ENCODE measurements around the gene TSPAN4. TPM values are rescaled to one million over a fixed set of nuclear protein-coding genes. Genes with fewer than 3 reads are reported as not detected.
A peak's percentile ranks its signal among the peaks of the same experiment; 100 is the strongest.

Gene TSPAN4
- total and polyA plus RNA-seq, 2 of the 13 experiments (the other 11 are each of a cell fraction or from before 2014, with no cell fraction given) = 31.7 to 68.3 TPM

GRCh38 chr11:811446-812245 lies 31.0 kb upstream of the TSPAN4 start:
- POLR2A ChIA-PET = interaction anchor here (0.8 to 1.9 kb wide), 4 partner anchors 8 to 141 kb away, joined by 3 to 14 read pairs (median 6); partner anchors contain the start of gene PNPLA2
- peaks cover 19 to 27% of the 10 kb centered on the region in 2 experiments for H3K36me3 ChIP-seq (replicated peaks in 1 of 2; ENCODE audit: control insufficient read depth in 1 of 2, insufficient read depth in 2 of 2, low read length in 2 of 2)

More at GRCh38 chr11:811446-812245, 31.0 kb upstream of the TSPAN4 start:
- peak overlapping the region; percentile 95 for H3K27ac ChIP-seq (ENCODE audit: extremely low read length, insufficient read depth, low read length)
- peak overlapping the region; percentile 97 to 100 (median 99); a peak in 5 of 6 replicates for H3K4me3 ChIP-seq (replicated peaks in 1 of 3; ENCODE audit: insufficient read depth in 1 of 3, low read depth in 2 of 3, low read length in 3 of 3)
- no peaks in the 10 kb centered on the region; a peak in 1 of 5 replicates for H3K27me3 ChIP-seq (ENCODE audit: control insufficient read depth in 1 of 2, insufficient read depth in 2 of 2, low read length in 2 of 2)
- no peaks in the 10 kb centered on the region for H3K9me3 ChIP-seq (ENCODE audit: low read length)
- CTCF ChIA-PET (ENCODE audit: low intra/inter-chr PET ratio, low total read pairs) = no interaction called here
- peak overlapping the region; percentile 93 for H3K4me2 ChIP-seq (ENCODE audit: low read depth, low read length)
- DNase-seq (ENCODE audit: low spot score) = no peak
- TF ChIP-seq CTCF (CRISPR knock-in tag; IDR thresholded peaks at IDR 0.05) (peak; percentile 49), STAG1 (CRISPR knock-in tag; IDR thresholded peaks at IDR 0.05) (peak; percentile 23; the same call in 1 of the 2 replicates), ZNF17 (CRISPR knock-in tag; IDR thresholded peaks at IDR 0.05) (no peak), XRCC5 (optimal IDR thresholded peaks at IDR 0.05; ENCODE audit: low read length) (peak; percentile 11), KLF15 (CRISPR knock-in tag; IDR thresholded peaks at IDR 0.05; ENCODE audit: borderline replicate concordance) (no peak), CREM (IDR thresholded peaks at IDR 0.05) (no peak), CREM (CRISPR knock-in tag; IDR thresholded peaks at IDR 0.05) (no peak), ZNF841 (CRISPR knock-in tag; IDR thresholded peaks at IDR 0.05; ENCODE audit: borderline replicate concordance) (no peak), HNRNPL (IDR thresholded peaks at IDR 0.05; ENCODE audit: low read depth, low read length) (0 out of 2 replicates have a peak, but pooled peaks have one; percentile 51), RBFOX2 (IDR thresholded peaks at IDR 0.05; ENCODE audit: low read depth, low read length) (peak; percentile 21; the same call in 1 of the 2 replicates), DNMT1 (CRISPR knock-in tag; IDR thresholded peaks at IDR 0.05) (no peak), MAZ (IDR thresholded peaks at IDR 0.05; ENCODE audit: borderline replicate concordance, low read depth, low read length) (no peak), MAZ (CRISPR knock-in tag; IDR thresholded peaks at IDR 0.05; ENCODE audit: low read depth) (0 out of 2 replicates have a peak, but pooled peaks have one; percentile 32), UBTF (CRISPR knock-in tag; IDR thresholded peaks at IDR 0.05) (0 out of 2 replicates have a peak, but pooled peaks have one; percentile 24)
- no TSS peak for BruUV-seq (replicated peaks)
- no peak for FAIRE-seq
- in situ Hi-C loops (cut with HindIII; ENCODE audit: extremely low pct_ligation_motif_present, low pct_unique_long_range_greater_than_20kb) (no loop called here), intact Hi-C loops (cut with micrococcal nuclease; ENCODE audit: unreplicated experiment) (no loop called here)
- H3K79me2 ChIP-seq (ENCODE audit: insufficient read depth, low read length) = peaks cover 33% of the 10 kb centered on the region
- peaks cover 24% of the 10 kb centered on the region for H4K20me1 ChIP-seq (ENCODE audit: insufficient read depth, low read length)
- ATAC-seq = no peak
- H2AFZ ChIP-seq (ENCODE audit: low read length) = no peak overlapping the region
- peak overlapping the region; percentile 98 for H3K9ac ChIP-seq (ENCODE audit: insufficient read depth, low read depth, low read length)
- peaks cover 41% of the 10 kb centered on the region for H3K4me1 ChIP-seq (ENCODE audit: insufficient read depth, low read length)
- WGBS (ENCODE audit: low lambda C conversion rate) = 59% methylated on average over 13 of the region's 14 CpGs
